ENCODE results near the gene LMO2.
A peak's percentile ranks its signal among the peaks of the same experiment; 100 is the strongest.

LMO2 gene

DNA sequence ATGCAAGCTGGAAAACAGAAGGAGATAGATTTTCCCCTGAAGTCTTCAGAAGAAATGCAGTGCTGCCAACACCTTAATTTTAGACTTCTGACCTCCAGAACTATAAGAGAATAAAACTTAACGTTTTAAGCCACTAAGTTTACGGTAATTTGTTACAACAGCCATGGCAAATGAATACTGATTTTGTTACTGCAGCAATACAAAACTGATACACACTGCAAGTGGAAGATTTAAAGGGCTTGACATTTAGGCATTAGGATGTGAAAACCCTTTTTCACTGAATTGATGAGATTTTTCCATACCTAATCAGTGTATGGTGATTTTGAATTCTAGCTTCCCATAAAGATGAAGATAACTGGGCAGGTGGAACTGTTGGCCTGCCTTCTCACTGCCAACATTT is 22.1 kb upstream of the LMO2 start:
- DNase-seq = no peak

- DNase-seq = peak in 1 of 2 experiments; percentile 16
Measured at GRCh38 chr11:33912405-33913361, 20.8 kb upstream of the LMO2 start.

DNA sequence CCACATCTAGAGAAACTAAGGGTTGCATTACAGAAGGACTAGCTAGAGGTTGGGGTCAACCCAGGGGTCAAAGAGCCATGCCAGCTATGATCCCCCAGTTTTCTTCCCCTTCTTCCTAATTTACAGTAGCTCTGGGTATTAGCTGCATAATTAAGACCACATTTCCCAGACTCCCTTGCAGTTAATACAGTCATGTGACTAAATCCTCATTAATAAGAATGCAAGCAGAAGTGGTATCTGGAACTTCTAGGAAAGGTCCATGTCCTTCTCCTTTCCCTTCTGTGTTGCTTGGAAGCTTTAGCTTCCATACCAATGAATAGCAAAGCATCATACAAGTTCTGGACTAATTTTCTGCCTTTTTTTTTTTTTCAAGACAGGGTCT is 19.1 kb upstream of the LMO2 start:
- DNase-seq = no peak

DNA sequence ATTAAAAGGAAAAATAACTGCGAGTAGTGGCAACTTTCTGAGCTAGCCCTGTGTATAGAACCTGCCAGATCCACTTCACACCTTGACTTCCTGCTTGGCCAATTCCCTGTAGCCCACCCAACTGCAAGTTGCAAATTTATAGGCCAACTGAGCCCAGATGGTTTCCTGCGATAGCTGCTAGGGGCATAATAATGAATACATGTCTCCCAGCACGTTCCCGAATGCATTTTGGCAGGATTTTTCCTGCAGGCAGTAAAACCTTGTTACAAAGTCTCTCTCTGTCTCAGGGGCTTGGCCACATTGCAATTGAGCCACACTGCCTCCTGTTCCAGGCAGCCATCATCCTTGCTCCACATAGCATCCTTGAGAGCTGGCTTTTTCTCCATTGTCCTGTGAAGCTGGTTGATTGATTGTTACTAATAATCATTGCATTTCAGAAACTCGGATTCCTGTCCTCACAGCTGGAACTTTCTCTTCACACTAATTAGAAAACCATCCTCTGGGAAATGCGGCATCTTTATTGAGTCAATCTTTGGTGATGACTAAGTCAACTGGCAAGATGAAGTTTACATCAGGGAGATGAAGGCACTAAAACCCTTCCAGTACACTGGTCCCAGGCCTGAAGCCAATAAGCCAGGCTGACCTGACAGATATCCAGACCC is 18.6 kb upstream of the LMO2 start:
- no peak for DNase-seq

DNA sequence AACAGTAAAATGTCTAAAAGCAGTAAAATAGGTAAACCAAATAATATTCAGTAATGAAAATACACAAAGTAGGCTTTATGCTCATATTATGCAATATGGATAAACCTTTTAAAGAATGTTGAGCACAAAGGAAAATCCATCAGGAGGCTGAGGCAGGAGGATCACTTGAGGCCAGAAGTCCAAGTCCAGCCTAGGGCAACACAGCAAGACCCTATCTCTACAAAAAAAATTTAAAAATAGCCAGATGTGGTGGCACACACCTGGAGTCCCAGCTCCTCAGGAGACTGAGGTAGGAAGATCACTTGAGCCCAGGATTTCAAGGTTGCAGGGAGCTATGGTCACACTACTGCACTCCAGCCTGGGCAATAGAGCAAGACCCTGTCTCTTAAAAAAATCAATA is 17.7 kb upstream of the LMO2 start:
- no peak for DNase-seq

DNA sequence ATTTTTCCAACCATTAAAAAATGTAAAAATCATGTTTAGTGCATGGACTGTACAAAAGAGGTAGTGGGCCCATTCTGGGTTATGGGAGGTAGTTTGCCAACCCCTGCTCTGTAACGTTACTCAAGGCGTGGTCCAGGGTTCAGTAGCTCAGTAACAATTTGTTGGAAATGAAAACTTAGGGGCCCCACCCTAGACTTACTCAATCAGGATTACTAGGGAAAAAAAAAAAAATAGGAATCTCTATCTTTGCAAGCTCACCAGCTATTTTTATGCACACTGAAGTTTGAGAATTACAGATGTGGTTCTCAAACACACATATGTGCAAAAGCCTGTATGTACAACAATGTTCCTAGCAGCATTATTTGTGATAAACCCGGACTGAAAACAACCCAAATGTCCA is 17.3 kb upstream of the LMO2 start:
- DNase-seq = no peak

DNA sequence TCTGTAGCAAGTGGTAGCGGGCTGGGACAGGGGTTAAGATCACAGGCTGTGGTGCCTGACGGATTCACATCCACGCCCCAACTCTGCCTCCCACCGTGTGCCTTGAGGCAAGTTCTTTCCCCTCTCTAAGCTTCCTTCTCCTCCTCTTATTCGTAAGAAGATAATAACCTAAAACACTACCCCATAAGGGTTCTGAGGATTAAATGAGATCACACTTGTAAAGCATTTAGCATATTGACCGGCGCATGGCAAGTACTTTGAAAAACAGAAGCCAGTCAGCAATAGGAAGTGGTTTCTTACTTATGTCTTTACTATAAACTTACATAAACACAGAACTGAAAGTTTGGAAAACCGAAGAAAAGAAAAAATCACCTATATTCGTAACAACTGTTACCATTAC is 15.5 kb upstream of the LMO2 start:
- DNase-seq = no peak

- no peak for DNase-seq
Measured at GRCh38 chr11:33906484-33907186, 14.8 kb upstream of the LMO2 start.

GRCh38 chr11:33904102-33904501 is 12.2 kb upstream of the LMO2 start:
- DNase-seq = no peak

- no peak for DNase-seq
Measured at GRCh38 chr11:33900159-33900840, 8.4 kb upstream of the LMO2 start.

DNA sequence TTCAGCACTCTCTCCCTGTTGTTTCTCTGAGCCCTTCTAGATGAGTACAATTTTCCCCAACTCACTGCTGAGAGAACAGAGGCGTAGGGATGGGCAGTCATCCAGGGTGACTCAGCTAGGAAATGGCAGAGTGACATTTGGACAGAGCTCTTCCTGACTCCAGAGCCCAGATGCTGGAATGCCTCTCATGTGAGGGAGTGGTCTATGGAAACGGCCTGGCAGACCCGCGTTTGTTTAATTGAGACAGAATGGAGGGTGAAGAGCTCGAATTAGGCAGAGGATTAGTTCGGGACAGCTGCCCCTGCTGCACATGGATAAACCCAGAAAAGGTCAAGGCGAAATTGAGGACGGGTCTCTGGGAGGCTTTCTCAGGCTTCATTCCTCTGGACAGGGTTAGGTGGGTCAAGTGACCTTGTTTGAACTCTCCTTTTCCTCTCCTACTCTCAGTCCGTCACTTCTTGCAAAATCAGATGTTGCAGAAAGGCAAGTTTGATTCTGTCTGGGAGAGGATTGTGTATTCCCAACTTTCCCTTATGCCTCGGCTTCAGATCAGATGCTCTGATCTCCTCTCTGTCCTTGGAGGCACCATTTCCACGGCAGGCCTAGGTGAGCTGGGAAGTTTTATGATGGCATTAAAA is 7.6 kb upstream of the LMO2 start:
- peak in 1 of 2 experiments; percentile 24 for DNase-seq

DNA sequence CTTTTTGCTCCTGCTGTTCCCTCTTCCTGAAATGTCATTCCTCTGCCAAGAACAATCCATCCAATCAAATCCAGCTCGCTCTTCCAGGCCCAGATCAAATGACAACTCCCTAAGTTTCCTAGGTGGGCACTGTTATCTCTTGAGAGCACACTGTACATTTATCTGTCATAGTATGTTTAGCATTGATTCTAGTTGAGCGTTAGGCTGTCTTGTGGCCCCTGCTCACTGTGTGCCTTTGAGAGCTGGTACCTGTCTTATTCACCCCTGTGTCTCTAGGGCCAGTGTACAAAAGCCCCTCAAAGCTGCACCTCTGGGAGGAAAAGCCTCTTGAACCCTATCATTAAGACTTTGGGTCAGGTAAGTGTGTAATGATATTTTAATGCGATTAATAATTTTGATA is 7.1 kb upstream of the LMO2 start:
- DNase-seq = no peak

DNA sequence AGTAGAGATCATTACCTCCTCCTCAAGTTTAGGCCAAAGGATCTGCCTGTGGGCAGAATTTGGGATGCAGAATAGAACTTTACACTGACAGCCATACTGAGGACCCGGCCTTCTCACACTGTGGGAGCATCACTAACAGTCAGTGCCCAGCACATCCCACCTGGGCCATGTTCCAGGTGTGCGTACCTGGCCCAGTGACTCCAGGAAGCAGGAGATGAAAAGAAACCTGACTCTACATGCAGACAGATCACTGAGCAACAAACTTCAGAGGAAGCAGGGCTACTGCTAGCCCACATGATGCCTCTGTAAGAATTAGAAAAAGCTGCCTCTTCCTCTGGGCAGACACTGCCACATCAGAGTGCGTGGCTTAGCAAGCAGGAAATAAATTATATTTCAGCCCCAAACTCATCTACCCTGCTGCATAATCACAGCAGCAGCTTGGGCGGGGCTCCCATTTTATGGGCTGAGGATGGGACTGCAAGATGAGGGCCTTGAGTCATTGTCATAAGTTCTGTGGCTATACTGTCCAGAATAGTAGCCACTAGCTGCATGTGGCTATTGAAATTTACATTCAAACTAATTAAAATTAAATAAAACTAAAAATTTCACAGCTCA is 6.0 kb upstream of the LMO2 start:
- no peak for DNase-seq

DNA sequence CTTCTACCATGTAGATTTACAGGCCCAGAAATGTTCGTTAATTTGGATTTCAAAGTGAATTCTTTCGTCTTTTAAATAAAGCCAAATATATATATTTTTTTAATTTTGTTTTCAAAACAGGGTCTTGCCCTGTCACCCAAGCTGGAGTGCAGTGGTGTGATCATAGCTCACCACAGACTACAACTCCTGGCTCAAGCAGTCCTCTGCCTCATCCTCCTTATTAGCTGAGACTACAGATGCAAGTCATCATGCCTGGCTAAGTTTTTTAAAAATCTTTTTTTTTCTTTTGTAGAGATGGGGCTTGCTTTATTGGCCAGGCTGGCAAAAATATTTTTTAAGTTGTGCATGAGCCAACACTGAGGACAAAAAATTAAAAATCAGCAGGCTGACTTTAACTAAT is 5.0 kb upstream of the LMO2 start:
- no peak for DNase-seq

DNA sequence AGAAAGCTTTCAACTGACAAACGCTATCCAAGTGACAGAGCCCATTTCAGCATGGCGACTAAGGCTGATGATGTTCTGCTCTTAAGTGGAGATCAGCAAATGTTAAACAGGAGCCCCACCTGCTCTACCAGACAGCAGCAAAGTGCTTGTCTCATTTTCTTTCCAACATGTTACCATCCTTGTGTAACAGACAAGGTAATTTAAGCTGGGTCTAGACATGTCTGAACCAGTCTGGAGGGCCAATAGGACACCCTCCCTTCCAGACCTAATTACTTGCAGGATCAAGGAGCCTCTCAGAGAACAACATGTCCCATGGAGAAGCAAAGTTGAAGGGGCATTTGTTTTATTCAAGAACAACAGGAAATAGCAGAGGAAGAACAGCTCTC is 3.9 kb upstream of the LMO2 start:
- DNase-seq = no peak

DNA sequence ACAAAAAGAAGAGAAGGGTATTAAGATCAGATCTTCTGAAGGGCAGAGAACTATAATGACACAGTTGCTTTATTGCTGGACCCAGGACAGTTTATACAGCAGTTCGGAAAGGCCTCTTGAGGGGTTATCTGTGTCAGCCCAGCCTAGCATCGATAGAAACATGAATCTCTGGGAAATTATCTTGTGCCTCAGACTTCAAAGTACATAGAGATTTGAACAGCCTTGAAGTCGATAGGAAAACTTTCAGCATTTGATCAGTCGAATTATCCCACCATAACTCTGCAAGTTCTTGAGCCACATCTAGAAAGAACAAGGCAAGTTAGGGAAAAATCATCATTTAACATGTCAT is 2.5 kb upstream of the LMO2 start:
- DNase-seq = no peak

- no peak for DNase-seq
Measured at GRCh38 chr11:33893711-33894397, 2.0 kb upstream of the LMO2 start.

DNA sequence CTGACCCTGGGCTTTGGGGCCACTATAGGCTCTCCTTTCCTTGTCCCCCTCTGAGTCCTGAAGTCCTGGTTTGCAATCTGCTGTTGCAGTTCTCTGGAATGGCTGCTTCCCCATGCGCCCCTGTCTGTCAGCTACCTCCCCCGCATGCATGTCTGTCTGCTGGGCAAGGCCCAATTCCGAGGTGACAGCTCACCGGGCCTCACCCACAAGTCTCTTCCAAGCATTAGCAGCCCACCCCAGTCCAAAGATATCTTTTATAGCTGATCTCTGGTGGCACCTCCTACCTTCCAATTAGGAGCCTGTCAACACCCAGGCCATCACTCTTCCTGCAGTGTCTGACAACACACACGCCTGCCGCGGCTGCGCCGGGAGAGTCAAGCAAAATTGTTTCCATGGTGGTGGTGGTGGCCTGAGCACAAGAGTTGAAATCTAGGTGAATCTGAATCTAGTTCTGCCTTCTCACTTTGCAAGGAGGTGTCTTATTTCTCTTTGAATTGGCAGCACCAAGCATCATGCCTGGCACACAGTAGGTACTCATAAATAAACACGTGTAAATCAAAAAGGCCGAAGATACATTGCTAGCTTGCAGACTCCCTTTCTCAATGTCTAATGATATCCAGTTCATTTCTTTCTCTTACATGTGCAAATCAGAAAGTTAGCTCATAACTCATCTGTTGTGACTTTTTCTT is 1.2 kb upstream of the LMO2 start:
- DNase-seq = no peak

- DNase-seq = no peak
Measured at GRCh38 chr11:33889821-33890378, 2.0 kb downstream of the LMO2 start.

DNA sequence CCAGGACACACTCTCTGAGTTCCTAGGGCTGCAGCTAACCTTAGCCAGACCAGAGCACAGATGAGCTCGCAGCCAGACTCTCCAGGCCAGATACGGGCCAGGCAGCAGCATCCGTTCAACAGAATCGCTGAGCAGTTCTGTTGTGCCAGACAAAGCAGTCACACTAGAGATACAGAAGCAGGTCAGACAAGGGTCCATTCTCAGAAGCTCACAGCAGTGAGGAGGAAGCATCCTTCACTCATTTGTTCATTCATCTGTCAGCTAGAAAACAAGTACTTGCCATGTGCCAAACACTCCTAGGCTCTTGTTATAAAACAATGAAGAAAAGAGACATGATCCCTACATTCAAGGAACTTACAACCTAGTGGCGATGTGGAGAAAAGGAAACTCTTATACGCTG is 2.6 kb downstream of the LMO2 start:
- no peak for DNase-seq

- no peak for DNase-seq
Measured at GRCh38 chr11:33887886-33888285, 4.0 kb downstream of the LMO2 start.
